T-helper 22 cell (primary cell): ENCODE data around the gene CLIC4.
"Not testable (repeated sequence)": the region's sequence is repeated elsewhere in the genome, so short reads cannot be mapped to it uniquely, and the experiment has no call there.

ENCODE experiments used
- DNase-seq: peaks from one replicate; pipeline ENCODE4 v3.0.0-alpha.2; 2020; ENCODE audit warnings: low read depth

CLIC4 gene

DNA sequence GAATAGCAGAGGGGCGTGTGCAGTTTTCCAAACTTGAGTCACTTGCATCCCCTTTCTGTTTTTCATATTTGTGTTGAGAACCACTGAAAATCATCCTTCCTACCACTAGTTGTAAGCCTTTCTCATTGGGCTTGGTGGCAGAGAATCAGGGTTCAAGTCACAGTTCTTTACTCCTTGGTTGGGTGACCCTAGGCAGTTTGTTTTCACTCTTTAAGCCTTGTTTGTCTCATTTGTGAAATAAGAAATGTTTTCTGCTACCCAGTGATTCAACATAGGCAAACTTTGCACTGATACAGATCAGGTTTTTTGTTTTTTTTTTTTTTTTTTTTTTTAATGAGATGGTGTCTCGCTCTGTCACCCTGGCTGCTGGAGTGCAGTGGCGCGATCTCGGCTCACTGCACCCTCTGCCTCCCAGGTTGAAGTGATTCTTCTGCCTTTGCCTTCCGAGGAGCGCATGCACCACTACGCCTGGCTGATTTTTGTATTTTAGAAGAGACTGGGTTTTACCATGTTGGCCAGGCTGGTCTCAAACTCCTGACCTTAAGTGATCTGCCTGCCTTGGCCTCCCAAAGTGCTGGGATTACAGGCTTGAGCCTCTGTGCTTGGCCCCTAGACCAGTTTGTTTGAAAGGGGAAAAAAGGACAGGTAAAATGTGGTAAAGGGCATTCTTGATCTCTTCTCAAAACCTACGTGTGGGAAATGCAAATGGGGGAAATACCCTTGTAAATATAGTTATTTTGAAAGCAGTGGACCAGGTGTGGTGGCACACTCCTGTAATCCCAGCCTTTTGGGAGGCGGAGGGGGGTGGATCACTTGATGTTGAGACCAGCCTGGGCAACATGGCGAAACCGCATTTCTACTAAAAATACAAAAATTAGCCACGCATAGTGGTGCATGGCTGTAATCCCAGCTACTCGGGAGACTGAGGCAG, 3.2 kb downstream of the CLIC4 start:
- no peak for DNase-seq

DNA sequence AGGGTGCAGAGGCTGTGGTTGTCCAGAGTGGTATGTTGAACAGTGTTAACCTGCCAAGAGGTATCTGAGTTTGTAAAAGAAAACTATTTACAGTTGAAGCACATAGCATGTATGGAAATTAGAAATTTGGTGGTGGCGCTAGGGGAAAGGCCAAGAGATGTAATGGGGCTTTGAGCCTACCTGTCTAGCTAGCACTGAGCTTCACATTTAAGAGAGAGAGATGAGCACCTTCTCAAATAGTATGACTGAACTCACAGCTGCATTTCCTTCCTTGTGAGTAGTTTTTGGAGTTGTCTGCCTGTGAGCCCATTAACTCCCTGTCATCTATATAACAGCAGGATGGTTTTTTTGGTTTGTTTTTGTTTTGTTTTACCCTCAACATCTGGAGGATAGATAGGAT, 4.0 kb downstream of the CLIC4 start:
- DNase-seq = no peak

DNA sequence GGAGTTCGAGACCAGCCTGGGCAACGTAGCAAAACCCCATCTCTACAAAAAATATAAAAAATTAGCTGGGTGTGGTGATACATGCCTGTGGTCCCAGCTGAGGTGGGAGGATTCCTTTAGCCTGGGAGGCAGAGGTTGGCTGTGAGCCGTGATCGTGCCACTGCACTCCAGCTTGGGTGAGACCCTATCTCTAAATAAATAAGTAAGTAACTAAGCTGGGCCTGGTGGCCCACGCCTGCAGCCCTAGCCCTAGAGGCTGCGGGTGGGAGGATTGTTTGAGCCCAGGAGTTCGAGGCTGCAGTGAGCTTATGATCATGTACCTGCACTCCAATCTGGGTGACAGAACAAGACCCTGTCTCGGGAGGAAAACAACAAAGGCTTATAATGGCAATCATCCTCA, 4.6 kb downstream of the CLIC4 start:
- DNase-seq = no peak

DNA sequence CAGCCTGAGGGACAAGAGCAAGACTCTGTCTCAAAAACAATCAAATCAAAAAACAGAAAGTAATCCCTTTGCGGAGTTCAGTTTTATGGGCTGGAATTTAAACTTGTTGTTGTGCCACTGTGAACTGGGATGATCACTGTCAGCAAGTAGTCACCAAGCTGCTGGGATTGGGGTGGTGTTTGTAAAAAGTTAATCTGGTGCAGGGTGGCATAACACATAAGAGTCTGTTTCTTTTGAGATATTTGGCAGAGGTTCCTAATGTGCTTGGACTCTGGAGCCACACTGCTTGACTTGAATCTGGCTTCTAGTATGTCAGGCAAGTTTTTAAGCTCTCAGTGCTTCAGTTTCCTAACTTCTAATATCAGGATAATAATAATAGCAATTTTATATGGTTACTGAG, 6.6 kb downstream of the CLIC4 start:
- no peak for DNase-seq

DNA sequence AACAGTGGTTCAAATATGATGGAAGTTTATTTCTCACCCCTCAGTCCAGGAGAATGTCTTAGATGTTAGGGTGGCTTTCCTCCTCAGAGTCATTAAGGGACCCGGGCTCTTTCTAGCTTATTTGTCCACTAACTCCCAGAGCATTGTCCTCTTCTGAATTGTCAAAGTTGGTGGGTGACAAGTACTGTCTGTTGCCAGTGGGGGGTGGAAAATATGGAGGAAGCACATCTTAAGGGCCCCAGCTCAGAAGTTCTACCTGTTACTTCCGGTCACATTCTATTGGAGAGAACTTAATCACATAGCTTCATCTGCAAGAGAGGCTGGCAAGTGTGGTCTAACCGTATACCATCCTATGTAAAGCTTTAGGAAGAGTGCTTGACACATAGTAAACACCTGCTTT, 7.1 kb downstream of the CLIC4 start:
- DNase-seq = no peak

DNA sequence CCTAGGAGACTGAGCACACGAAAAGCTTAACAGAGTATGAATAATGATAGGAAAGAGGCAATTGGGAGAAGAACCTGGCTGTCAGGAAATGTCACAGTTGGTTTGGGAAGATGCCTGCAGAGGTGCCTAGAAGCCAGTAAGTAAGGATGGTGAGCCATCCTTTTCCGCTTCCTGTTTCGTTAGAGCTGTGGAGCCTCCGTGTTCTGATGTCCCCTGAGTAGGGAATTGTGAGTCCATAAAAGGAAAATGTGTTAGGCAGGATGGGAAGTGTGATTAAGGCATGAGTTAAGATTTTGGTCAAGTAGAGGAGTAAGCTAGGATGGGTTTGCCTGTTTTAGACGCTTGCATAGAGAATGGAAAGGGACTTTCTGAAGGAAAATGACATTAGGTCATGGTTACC, 9.0 kb downstream of the CLIC4 start:
- DNase-seq = no peak

DNA sequence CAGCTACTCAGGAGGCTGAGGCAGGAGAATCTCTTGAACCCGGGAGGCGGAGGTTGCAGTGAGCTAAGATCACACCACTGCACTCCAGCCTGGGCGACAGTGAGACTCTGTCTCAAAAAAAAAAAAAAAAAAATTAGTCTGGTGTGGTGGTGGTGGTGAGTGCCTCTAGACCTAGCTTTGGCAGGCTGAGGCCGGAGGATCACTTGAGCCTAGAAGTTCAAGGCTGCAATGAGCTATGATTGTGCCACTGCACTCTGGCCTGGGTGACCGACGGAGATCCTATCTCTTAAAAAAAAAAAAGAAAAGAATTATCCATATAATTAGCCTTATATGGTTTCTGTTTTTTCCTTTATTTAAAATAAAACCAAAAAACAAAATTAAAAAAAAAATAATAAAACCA, 10.1 kb downstream of the CLIC4 start:
- not testable (repeated sequence) for DNase-seq

DNA sequence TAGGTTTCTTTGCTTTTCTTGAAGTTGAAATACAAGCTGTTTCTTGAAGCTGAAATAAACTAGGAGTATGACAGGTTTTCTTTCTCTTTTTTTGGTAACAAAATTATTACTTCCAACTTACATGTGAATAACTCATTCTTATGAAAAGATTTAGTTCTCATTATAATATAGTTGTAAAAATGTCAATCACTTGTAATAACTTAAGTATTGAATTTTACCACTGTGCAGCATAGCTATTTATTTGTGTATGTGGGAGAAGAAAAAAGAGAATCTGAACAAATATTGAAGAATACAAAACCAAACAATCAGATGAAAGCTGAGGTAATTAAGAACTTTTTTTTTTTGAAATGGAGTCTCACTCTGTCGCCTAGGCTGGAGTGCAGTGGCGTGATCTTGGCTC, 11.1 kb downstream of the CLIC4 start:
- no peak for DNase-seq

DNA sequence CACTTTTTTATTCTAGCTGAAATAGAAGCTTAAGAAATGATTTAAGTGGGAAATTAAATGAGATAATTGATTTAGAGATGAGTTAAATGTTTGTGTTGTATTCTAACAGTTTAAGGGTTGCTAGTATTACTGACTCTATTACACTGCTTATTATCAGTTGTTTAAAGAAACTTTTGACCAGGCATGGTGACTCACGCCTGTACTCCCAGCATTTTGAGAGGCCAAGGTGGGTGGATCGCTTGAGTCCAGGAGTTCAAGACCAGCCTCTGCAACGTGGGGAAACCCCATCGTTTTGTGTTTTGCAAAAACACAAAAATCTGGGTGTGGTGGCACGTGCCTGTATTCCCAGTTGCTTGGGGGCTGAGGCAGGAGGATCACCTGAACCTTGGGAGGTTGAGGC, 14.2 kb downstream of the CLIC4 start:
- no peak for DNase-seq

DNA sequence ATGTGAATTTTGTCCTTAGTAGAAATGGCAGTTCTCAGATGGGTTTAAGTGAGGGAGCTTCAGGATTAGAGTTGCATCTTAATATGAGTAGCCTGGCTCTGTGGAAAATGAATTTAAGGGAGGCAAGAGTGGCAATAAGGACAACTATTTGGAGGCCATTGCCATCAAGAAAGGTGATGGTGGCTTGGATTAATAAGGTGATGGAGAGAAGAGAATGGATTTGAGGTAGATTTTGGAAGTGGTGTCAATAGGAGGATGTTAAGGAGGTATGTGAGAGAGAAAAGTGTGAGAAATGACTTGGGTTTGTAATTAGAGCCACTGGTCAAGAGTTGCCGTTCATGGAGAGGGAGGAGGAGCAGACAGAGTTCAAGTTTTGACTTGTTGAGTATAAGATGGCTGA, 16.3 kb downstream of the CLIC4 start:
- no peak for DNase-seq

DNA sequence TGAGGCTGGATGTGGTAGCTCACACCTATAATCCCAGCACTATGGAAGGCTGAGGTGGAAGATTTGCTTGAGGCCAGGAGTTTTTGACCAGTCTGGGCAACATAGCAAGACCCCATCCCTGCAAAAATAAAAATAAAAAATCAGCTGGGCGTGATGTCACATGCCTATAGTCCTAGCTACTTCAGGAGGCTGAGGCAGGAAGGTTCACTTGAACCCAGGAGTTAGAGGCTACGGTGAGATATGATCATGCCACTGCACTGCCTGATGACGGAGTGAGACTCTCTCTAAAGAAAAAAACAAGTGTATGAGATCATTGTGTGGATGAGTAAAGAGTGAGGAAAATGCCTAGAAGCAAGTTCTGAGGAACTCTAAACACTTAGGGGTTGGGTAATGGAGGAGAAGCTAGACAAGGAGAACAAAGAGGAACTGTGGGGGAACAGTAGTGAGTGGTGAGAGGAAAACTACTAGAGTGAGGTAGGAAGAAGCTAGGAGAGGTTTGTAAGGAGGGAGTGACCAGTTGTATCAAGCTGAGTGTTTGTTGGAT, 17.0 kb downstream of the CLIC4 start:
- DNase-seq = no peak

DNA sequence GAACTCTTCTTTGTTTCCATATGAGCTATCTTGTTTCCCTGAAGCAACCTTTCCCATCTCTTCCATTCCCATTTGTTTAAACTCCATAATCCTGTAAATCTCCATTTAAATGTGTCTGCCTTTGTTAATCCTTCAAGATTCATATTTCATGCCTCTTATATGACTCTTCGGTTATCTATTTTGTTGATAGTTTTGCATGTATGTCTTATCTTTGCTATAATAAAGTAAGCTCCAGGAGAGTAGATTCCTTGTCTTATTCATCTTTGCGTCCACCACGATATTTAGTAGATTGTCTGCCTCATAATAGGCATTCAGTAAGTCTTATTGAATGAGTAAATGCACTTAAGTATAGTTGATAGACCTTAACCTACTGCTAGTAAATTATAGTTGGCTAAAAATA, 18.4 kb downstream of the CLIC4 start:
- DNase-seq = no peak

DNA sequence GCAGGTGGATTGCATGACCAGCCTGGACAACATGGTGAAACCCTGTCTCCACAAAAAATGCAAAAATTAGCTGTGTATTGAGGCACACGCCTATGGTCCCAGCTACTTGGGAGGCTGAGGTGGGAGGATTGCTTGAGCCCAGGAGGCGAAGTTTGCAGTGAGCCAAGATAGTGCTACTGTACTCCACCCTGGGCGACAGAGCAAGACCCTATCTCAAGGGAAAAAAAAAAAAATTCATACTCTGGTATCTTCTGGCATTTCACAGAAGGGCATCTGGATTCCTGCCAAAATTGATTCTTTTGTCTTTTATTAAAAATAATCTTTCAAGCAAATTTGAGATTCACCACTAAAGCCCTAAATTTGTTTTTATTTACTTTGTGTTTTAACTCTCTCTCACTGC, 19.2 kb downstream of the CLIC4 start:
- no peak for DNase-seq

DNA sequence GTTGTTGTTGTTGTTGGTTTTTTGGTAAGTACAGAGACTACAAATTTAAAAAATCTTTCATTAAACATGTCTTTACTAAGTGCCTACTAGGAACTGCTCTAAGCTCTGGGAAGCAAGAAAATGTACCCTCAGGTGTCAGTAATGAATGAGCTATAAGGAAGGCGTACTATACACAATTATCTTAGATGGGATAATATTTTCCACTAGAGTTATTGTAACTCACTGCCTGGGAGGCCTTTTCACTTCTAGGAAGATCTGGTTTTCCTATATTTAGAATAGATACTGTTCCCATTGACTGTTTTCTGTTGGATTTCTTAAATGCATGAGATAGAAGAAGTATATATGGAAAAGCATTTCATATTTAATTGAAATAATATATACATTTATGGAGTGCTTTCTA, 19.6 kb downstream of the CLIC4 start:
- no peak for DNase-seq

DNA sequence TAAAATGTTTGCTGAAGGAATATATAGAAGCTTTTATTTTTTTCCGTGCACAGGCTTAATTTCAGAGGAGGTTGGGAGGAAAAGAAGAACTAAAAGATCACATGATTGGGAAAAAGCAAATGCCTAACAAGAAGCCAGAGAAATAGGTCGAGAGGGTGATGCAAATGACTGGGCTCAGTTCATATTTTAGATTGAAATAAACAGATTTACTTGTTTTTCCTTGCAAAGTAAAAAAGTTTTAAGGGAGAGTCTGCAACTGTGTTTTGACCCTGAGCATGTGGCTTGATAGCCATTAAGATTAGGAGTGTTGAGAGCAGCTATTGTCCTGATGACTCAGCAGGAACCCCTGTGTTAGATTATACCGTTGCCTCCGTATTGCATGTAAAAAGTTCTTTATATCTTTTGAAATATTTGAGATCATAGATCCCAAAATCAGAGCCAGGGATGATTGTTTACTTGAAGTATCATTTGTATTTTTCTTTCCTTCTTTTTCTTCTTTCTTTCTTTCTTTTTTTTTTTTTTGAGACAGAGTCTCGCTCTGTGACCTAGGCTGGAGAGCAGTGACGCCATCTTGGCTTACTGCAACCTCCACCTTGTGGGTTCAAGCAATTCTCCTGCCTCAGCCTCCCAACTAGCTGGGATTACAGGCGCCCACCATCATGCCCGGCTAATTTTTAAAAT, 20.2 kb downstream of the CLIC4 start:
- DNase-seq = no peak

DNA sequence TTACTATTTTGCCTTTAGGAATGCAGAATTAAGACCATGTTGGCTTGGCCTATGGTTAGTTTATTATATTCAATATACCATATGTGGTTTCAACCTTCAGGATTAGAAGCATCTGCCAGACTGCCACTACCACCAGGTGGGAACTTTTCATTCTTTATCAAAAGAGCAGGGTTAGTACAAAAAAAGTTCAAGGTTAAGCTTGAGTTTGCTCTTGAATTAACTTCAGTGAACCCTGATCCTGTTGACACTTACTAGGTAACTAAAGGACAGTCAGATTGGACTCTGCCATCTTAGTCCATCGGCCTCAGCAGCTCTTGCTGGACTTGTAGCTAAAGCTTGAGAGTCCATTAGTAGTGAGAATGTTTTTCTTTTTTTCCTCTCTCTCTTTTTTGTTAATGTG, 22.1 kb downstream of the CLIC4 start:
- DNase-seq = no peak

DNA sequence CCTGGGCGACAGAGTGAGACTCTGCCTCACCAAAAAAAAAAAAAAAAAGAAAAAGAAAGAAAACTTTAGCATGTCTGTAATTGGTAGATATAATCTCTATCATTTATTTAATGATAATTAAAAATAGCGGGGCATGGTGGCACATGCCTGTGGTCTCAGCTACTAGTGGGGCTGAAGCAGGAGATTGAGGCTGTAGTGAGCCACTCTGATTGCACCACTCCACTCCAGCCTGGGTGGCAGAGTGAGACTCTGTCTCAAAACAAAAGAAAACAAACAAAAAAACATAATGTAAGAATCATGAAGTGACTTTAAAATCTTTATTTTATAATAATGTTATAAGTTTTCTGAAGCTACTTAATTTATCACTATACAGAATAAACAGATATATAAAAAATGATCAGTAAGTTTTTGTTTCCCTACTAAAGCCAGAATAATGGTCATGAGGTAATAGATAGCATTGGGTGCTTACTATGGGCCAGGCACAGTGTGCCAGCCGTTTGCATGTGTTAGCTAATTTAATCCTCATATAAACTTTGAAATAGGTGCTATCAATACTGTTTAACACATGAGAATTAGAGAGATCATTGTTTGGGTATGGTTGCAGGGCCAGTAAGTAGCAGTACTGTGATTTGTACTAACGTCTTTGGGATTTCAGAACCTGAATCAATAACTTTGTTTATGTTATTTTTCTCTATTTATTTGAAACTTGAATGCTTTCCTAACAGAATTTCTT, 23.8 kb downstream of the CLIC4 start:
- no peak for DNase-seq

DNA sequence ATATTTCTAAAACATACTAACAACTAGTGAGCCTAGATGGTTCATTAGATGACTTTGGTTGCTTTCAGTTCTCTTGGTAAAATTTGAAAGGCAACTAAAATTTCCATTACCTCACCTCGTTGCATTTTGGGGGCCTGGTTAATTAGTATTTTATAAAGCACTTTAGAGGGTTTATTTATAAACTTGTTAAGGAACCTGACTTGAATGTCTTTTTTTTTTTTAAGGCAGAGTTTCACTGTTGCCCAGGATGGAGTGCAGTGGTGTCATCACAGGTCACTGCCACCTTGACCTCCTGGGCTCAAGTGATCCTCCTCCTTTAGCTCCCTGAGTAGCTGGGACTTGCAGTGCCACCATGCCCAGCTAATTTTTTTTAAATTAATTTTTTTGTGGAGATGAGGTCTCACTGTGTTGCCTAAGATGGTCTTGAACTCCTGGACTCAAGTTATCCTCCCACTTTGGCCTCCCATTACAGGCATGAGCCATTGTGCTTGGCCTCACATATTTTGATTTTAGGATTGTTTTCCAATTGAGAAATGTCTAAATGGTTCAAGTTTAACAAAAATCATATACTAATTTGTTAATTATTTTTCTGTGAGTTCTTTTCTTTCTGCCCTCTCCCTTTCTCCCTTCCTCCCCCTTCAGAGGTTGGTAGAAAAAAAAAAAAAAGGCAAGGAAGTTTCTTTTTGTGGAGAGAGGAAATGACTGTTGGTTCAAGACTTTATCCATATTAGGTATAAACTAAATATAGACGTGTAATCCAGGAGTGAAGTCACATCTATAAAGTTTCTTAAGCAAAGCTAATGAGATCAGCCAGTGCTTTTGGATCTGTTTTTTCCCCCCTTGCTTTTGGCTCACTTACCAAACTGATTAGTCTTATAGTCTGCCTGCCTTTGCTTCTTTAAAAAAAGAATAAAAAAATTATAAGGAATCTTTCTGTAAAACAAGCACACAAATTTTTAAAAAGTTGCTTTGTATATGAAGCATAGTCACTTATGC, 24.7 kb downstream of the CLIC4 start:
- DNase-seq = no peak

DNA sequence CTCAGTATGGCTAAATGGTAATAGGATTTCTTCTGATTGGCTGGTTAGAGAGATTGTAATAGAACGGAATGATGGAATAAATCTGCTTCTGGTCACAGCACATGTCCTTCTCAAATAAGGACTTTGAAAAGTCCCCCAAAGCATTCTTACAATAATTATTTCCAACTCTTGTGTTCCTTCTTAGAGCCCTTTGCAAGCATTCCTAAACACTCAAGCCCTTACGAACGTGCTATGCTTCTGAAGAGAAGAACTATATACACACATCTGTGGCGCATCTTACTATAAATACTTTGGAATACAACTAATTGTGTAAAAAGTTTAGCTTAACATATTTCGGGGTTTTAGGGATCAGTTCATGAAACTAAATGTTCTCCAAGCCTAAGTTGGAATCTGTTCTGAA, 25.6 kb downstream of the CLIC4 start:
- no peak for DNase-seq

DNA sequence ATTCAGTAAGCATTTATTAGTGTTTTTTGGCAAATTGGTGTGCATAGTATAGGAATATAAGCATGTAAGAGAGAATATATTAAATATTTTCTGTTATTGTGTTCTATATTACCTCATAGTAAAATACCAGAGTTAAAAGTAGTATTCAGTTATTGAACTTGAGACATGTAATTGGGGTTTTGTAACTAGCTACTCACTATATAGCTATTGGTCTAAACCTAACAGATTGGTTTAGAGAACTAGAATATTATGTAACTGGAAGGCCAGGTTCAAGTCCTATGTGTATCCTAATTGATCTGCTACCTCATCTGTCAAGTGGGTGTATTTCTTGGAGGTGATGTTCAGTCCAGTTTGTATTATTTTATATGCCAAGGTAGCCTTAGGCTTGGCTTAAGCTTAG, 26.3 kb downstream of the CLIC4 start:
- DNase-seq = no peak

DNA sequence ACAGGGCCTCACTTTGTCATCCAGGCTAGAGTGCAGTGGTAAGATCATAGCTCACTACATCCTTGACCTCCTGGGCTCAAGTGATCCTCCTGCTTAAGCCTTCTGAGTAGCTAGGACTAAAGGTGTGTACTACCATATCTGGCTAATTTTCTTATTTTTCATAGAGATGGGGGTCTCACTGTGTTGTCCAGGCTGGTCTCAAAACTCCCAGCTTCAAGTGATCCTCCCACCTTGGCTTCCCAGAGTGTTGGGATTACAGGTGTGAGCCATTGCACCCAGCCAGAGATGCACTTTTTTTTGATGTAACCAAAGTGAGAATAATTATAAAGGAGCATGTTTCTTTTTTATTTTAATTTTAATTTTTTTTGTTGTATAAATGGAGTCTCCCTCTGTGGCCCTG, 28.4 kb downstream of the CLIC4 start:
- no peak for DNase-seq
